Gastroesophageal sphincter (tissue), 3 donors: ENCODE data around the gene KDM4C.

Experiments
- CTCF ChIP-seq, 4 experiments: fragments of 200-600 bp in 2 of 4; fragments of 450-650 bp in 2 of 4; sonication (generic) in 1 of 4; IDR thresholded peaks; one replicate each; pipeline ENCODE4 v1.5.1; 2017 to 2019; ENCODE audit warnings: antibody characterized with exemption in 4 of 4, mild to moderate bottlenecking in 2 of 4, moderate library complexity in 2 of 4
- POLR2AphosphoS5 ChIP-seq: sonication (generic); formaldehyde crosslinking; IDR thresholded peaks from one replicate; pipeline ENCODE4 v1.6.1; 2017; ENCODE audit warnings: antibody characterized with exemption

GRCh38 chr9:7058473-7058872, 300.7 kb downstream of the KDM4C start:
- TF ChIP-seq POLR2AphosphoS5 (no peak), CTCF (IDR thresholded peaks at IDR 0.05) (no peak)
